SH-SY5Y (cell line): Measurements from ENCODE around the gene MDM2.

Experiments
- GATA2 ChIP-seq: IDR thresholded peaks from 2 replicates; pipeline ENCODE4 v1.6.1; 2011; ENCODE audit warnings: mild to moderate bottlenecking, low read depth, low read length
- GATA3 ChIP-seq: IDR thresholded peaks from 2 replicates; pipeline ENCODE4 v1.6.1; 2011; ENCODE audit warnings: low read depth, mild to moderate bottlenecking, low read length, moderate library complexity

DNA sequence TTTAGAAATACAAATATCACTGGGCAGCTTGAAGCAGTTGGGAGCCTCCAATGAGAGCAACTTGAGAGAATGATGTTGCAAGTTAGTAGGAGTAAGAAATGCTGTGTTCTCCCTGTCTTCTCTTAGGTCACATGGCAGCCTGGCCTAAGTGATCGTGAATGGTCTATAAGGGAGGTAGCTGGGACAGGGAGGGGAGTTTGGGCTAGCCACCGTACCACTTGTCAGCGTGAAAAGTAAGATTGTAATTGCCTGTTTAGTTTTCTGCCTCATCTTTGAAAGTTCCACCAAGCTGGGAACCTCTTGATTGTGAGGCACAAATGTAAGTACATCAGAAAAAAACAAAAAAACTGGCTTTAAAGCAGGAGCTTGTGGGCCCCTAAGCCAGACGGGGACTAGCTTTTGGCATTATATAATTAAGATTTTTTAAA is 36.4 kb downstream of the MDM2 start:
- TF ChIP-seq GATA2 = no peak
- no peak for TF ChIP-seq GATA3
